UCSD-AML1 (cell line): ENCODE data around the gene ZBTB38.

ENCODE experiments used
- DNase-seq: peaks from one replicate; lab custom pipeline; 2025; ENCODE audit not compliant: unreplicated experiment; lab: John Stamatoyannopoulos, UW

Gene ZBTB38

GRCh38 chr3:141386611-141387111, 18.4 kb downstream of the ZBTB38 start:
- no peak for DNase-seq

DNA sequence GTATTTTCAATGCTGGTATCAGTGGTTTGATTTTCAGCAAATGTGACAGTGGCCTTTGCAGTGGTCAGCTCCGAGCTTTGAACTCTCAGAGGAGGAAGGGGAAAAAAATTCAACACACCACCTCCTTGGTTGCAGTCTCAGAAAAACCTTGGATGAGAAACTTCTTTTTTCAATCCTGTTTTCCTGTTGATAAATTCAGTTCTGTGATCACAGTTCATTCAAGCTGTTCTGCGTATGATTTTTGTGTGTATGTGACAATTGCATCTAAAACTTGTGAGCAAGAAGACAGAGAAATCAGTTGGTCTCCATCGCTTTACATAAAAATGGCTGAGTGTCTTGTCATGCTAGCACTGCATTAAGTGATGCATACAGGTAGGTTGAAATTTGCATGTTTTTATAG, 19.2 kb downstream of the ZBTB38 start:
- no peak for DNase-seq

DNA sequence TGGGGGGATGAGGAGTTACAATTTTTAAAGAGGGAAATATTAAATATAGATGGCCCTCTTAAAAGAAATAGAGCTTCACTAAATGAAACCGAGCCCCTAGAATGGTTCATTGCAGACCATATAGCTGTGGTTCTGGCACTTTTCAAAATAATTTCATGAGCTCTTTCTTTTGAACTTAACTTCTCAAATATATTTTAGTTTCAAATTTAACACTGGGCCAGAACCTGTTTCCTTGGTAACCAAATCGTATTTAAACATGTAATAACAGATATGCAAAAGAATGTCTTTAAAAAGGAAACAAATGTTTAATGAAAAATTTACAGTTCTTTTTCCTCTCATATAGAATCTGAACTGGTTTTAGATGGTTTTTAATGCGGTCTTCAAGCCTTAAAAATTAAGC, 20.1 kb downstream of the ZBTB38 start:
- DNase-seq, result no peak

GRCh38 chr3:141388823-141389621, 20.7 kb downstream of the ZBTB38 start:
- DNase-seq, result no peak

DNA sequence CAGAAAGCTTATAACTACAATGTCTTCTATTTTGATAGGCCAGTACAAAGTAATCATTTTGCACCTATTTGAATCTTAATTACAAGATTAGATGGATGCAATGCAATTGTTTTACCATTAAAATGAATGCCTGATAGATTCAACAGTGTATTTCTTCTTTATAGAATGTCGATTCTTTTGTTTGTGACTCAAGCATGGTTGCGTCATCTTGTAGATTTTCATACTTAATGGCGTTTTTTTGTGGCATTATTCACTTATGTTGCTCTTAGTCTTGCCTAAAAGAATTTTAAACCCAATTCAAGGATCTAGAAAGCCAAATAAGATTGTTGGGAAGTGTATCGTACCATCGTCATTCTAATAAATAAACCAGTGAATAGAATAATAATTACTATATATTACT, 21.4 kb downstream of the ZBTB38 start:
- no peak for DNase-seq

- no peak for DNase-seq
Measured at GRCh38 chr3:141390747-141391146, 22.4 kb downstream of the ZBTB38 start.

- no peak for DNase-seq
Measured at GRCh38 chr3:141391298-141391990, 23.1 kb downstream of the ZBTB38 start.

- DNase-seq, result no peak
Measured at GRCh38 chr3:141391991-141392316, 23.6 kb downstream of the ZBTB38 start.

DNA sequence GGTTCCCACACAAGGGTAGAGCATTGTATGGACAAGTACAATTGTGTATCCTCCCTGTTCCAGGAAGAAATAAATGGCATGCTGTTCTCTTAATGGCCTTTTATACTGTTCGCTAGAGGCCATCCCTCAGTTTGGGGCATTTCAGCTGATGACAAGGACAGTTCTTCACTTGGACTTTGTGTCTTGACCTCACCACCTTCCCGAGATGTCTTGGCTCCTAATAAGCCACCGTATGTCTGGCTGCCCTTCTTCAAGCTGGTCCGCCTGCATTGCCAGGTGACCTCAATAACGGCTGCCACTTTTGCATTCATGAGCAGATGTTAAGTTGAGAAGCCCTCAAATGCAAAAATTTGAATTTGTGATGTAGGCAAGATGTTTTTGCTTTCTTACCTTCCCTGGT, 24.1 kb downstream of the ZBTB38 start:
- no peak for DNase-seq

- no peak for DNase-seq
Measured at GRCh38 chr3:141392897-141393734, 24.8 kb downstream of the ZBTB38 start.

DNA sequence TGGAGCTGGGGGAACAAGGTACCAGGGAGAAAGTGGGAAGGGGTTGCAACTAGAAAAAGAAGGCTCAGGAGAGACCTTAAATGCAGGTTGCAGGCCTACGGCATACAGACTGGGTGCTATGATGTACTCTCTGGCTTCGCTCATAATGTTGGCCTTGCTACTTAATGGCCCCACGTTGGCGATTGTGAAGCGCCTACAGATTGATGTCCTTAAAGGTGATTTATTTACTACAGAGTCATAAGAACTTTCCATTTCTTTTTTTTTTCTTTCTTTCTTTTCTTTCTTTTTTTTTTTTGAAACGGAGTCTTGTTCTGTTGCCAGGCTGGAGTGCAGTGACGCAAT, 25.4 kb downstream of the ZBTB38 start:
- no peak for DNase-seq

DNA sequence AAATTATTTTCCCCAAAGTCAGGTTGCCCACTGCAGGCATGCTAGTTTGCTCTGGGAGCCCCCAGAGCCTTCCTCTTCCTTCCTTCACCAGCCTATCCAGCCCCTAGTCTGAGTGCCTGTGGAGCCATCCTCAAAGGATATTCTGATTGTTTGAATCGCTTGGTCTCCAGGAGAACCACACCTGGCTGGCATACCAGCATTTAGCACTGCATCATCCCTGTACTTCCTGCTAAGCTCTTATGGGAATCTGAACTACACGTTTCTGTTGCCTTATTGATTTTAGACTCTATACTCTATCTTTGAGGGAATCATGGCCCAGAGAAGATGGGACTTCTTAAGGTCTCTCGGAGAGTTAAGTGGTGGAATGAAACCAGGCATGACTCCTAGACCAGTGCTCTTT, 26.3 kb downstream of the ZBTB38 start:
- DNase-seq, result no peak

DNA sequence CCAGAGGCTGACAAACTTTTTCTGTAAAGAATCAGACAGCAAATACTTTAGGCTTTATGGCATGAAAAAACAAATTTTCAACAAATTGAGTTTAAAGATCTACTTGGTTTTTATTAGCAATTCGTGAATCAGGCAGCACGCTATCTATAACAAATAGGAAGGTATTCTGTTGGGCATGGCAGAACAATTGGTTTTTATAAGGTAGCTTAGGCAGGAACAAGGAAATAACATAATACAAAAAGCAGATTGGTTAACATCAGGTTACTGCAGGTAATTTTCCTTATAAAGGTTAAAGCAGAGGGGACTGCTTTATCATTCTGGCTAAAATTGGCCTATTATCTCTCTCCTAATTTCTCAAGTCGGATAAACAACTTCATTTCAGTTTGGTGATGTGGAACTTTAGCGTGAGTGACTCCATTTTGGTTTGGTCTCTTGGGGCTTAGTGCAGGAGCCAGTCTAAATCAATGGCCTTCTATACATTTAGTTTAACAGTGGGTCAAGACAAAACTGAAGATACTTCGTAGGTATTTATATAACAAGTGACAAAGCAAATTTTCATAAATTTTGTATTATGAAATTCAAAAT, 26.8 kb downstream of the ZBTB38 start:
- no peak for DNase-seq

DNA sequence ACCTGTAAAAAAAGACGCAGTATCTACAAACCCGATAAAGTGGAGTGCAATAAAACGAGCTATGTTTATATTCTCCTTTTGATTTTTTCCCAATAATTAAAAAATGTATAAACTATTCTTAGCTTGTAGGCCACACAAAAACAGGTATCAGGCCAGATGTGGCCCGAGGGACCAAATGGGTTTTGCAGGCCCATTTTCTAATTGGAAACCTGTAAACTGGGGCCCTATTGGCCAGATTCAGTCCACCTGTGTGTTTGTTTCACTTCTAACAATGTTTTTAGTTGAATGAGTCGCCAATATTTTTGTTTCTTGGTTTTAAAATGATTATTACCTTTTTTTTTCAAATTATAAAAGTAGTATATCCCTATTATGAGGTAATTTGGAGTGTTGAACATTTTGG, 29.7 kb downstream of the ZBTB38 start:
- no peak for DNase-seq

GRCh38 chr3:141399200-141399599, 30.9 kb downstream of the ZBTB38 start:
- DNase-seq, result no peak

DNA sequence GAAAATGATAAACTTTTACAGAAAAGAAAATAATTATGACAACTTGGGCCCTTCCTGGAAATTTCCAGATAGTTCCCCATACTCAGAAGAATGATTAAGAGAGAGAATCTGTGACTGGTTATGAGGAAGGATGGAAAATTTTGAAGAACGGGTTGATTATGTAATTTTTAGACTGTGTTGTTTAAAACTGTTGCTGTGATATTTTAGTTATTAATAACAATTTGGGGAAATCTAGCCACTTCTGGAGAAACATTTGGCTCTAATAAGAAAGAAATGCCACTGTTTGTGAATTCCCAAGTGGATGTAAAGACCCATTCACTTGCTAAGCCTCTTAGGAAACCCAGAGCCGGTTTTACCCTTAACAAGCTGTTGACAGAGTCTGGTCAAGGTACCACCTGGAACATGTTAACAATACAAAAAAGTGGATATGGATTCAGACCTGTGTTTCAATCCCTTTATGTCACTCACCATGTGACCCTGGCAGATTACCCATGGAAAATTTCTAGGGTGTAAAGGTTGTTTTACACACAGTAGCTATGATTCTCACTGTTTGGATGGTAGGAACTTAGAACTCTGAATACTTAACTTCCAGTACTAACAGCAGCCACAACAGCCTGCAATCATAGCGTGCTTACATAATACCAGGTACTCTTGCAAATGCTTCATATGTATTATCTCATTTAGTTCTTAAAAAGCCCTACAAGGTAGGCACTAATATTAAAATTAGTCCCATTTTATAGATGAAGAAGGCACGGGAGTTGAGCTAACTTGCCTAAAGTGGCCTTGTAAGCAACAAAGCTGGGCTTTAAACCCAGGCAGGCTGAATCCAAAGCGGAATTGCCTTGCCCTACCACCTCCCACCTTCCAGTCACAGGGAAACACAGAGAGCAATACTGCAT, 32.0 kb downstream of the ZBTB38 start:
- no peak for DNase-seq

- no peak for DNase-seq
Measured at GRCh38 chr3:141401095-141401494, 32.8 kb downstream of the ZBTB38 start.

DNA sequence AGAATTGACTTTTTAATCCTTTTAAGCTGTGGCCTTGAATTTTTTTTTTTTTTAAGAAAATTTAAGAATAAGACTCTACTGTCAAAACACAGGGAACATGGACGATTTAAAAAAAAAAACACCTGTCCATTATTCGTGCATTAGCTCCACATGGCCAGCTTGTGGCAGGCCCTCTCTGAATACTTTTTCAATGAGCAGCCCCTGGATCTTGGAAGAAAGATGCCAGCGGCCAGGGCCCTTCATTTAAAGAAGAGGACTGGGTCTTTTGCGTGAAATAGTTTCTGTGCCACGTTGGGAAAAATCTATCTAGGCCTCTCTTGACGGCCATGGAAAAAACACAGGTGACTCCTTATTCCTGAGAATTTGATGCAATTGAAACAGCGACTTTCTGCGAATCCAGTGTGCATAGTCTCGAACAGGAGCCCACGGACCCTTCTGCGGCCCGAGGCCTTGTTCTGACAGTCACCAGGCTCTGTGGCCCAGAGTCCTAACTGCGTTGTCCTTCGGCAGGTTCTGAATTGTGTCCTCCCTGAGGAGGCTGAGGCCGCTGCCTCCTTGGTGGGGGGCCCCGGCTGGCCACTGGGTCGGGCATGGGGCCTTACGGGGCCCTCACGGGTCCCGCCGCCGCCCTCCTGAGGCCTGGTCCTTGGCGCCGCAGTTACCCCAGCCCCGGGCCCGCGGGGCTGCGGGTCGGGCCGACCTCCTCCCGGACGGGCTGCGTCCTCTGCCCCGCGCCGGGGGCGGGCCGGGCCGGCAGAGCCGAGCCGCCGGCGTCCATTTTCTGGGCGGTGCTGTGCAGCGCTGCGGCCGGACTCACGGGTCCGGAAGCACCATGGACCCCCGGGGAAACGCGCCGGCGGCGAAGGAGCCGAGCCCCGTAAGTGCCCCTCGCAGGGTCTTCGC, 33.5 kb downstream of the ZBTB38 start:
- no peak for DNase-seq

DNA sequence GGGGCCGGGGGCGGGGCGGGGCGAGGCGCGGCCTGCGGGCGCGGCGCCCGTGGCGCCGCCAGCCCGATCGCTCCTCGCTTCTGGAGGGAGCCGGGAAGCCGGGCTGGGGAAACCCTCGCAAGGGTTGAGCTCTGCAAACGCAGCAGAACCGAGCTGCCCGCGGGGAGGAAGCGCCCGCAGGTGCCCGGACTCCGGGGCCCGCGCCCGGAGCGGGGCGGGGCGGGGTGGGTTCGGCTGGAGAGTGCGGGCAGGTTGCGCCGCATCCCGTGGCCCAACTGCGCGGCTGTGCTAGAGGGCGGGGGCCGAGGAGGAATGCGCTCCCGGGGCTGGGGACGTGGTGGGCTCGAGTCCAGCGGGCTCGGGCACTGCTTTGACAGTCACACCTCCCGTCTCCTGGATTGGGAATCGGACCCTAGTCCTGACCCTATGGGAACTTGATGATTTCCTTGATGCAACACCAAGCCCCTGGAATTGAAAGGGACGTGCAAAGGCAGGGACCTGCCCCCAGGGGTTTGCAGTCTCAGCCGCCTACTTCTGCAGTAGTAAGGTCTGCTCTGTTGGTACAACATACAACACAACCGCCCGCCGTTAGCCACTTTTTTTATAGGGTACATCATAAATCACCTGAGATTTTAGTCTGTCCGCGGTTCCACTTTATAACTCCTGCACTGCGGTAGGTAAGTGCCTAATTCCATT, 34.3 kb downstream of the ZBTB38 start:
- DNase-seq, result no peak
